Spleen (tissue), 7 donors: ENCODE measurements around the gene RBFA.

Experiments used
- CTCF ChIP-seq, 11 experiments: fragments of 200-600 bp in 7 of 11; fragments of 450-650 bp in 4 of 11; sonication (generic) in 4 of 11; IDR thresholded peaks in 8 of 11; conservative IDR thresholded peaks in 3 of 11; 1 replicate in 7 of 11; 2 replicates in 4 of 11; pipeline versions ENCODE4 v1.4.0 to v1.8.0; 2016 to 2021; ENCODE audit warnings: antibody characterized with exemption in 11 of 11, inconsistent platforms in 4 of 11, mild to moderate bottlenecking in 1 of 11
- POLR2A ChIP-seq, 3 donors: fragments of 450-650 bp; IDR thresholded peaks; one replicate each; pipeline ENCODE4 v1.5.1; 2017; ENCODE audit warnings: antibody characterized with exemption in 3 of 3, mild to moderate bottlenecking in 1 of 3
- donor health status: DM: no; HTN: no; CAD: no; lungs with moderate emphysema.
- donor health status: DM: no; HTN: no; CAD: no.
- donor health status: DM: no; HTN: no; CAD: no.

GRCh38 chr18:80006724-80007123 is 27.5 kb upstream of the RBFA start:
- TF ChIP-seq CTCF (IDR thresholded peaks at IDR 0.05 in 8 of 11, conservative IDR thresholded peaks at IDR 0.05 in 3 of 11) (no peak), POLR2A (IDR thresholded peaks at IDR 0.05) (no peak)
